Mesenchymal stem cell (in vitro differentiated cells and primary cell): Measurements from ENCODE around the gene SMIM33.
"Not testable (repeated sequence)": the region's sequence is repeated elsewhere in the genome, so short reads cannot be mapped to it uniquely, and the experiment has no call there.

Experiments
- DNase-seq: peaks from one replicate; pipeline ENCODE4 v3.0.0-alpha.2; 2013
- H2AFZ ChIP-seq: one replicate; pipeline ENCODE4 v1.6.1; 2013; ENCODE audit warnings: low read depth, mild to moderate bottlenecking, control low read depth, inconsistent platforms, low read length, moderate library complexity
- H2AK5ac ChIP-seq: 2 replicates; pipeline ENCODE4 v1.6.1; 2013; ENCODE audit warnings: low read length, moderate library complexity, mild to moderate bottlenecking, inconsistent platforms; ENCODE audit not compliant: severe bottlenecking
- H2BK120ac ChIP-seq: one replicate; pipeline ENCODE4 v1.6.1; 2013; ENCODE audit warnings: low read depth, mild to moderate bottlenecking, inconsistent platforms, low read length, moderate library complexity
- H2BK12ac ChIP-seq, 2 experiments: one replicate each; pipeline ENCODE4 v1.6.1; 2013; ENCODE audit warnings: inconsistent platforms in 2 of 2, low read length in 2 of 2, mild to moderate bottlenecking in 2 of 2, moderate library complexity in 2 of 2, control low read depth in 1 of 2
- H2BK15ac ChIP-seq: one replicate; pipeline ENCODE4 v1.6.1; 2013; ENCODE audit warnings: mild to moderate bottlenecking, low read depth, inconsistent platforms; ENCODE audit not compliant: poor library complexity, severe bottlenecking
- H2BK5ac ChIP-seq: 2 replicates; pipeline ENCODE4 v1.6.1; 2013; ENCODE audit warnings: low read depth, mild to moderate bottlenecking, low read length, control low read depth, inconsistent platforms; ENCODE audit not compliant: poor library complexity, severe bottlenecking
- H3K14ac ChIP-seq, 2 experiments: one replicate each; pipeline ENCODE4 v1.6.1; 2013; ENCODE audit warnings: inconsistent platforms in 2 of 2, low read length in 2 of 2, control low read depth in 1 of 2, mild to moderate bottlenecking in 1 of 2, moderate library complexity in 1 of 2
- H3K18ac ChIP-seq, 2 experiments: one replicate each; pipeline ENCODE4 v1.6.1; 2013; ENCODE audit warnings: inconsistent platforms in 2 of 2, low read length in 2 of 2, control low read depth in 1 of 2, low read depth in 1 of 2, mild to moderate bottlenecking in 1 of 2
- H3K23ac ChIP-seq, 2 experiments: one replicate each; pipeline ENCODE4 v1.6.1; 2013; ENCODE audit warnings: inconsistent platforms in 2 of 2, low read length in 2 of 2, mild to moderate bottlenecking in 2 of 2, moderate library complexity in 2 of 2, control low read depth in 1 of 2
- H3K27ac ChIP-seq: 2 replicates; pipeline ENCODE4 v1.5.1; 2013; ENCODE audit warnings: mild to moderate bottlenecking, moderate library complexity, low read length, control low read depth, inconsistent platforms; ENCODE audit not compliant: poor library complexity, severe bottlenecking
- H3K27me3 ChIP-seq, 2 experiments: 2 replicates each; pipeline versions ENCODE4 v1.6.1 to v1.7.0; 2013; ENCODE audit warnings: low read length in 2 of 2, mild to moderate bottlenecking in 2 of 2, moderate library complexity in 2 of 2, control low read depth in 1 of 2, inconsistent platforms in 1 of 2; ENCODE audit not compliant: control insufficient read depth in 1 of 2, insufficient read depth in 1 of 2
- H3K36me3 ChIP-seq, 2 experiments: 2 replicates each; pipeline versions ENCODE4 v1.6.1 to v1.7.0; 2013; ENCODE audit warnings: low read length in 2 of 2, control low read depth in 1 of 2, inconsistent platforms in 1 of 2, low read depth in 1 of 2, mild to moderate bottlenecking in 1 of 2; ENCODE audit not compliant: insufficient read depth in 2 of 2, control insufficient read depth in 1 of 2
- H3K4ac ChIP-seq, 2 experiments: one replicate each; pipeline ENCODE4 v1.6.1; 2013; ENCODE audit warnings: inconsistent platforms in 2 of 2, low read length in 2 of 2, mild to moderate bottlenecking in 2 of 2, moderate library complexity in 2 of 2, control low read depth in 1 of 2, low read depth in 1 of 2
- H3K4me1 ChIP-seq: 2 replicates; pipeline ENCODE4 v1.6.1; 2013; ENCODE audit warnings: low read depth, low read length, control low read depth; ENCODE audit not compliant: control insufficient read depth, insufficient read depth
- H3K4me2 ChIP-seq: 2 replicates; pipeline ENCODE4 v1.6.1; 2013; ENCODE audit warnings: low read length, mild to moderate bottlenecking, inconsistent platforms; ENCODE audit not compliant: poor library complexity, severe bottlenecking
- H3K4me3 ChIP-seq, 2 experiments: 2 replicates each; pipeline versions ENCODE4 v1.5.1 to v1.7.0; 2013; ENCODE audit warnings: low read length in 2 of 2, mild to moderate bottlenecking in 2 of 2, control low read depth in 1 of 2, low read depth in 1 of 2; ENCODE audit not compliant: insufficient read depth in 1 of 2
- H3K79me1 ChIP-seq: replicated peaks from 2 replicates; pipeline ENCODE4 v1.6.1; 2013; ENCODE audit warnings: mild to moderate bottlenecking, control low read depth, low read length, inconsistent platforms; ENCODE audit not compliant: poor library complexity, severe bottlenecking
- H3K9ac ChIP-seq: 2 replicates; pipeline ENCODE4 v1.7.0; 2013; ENCODE audit warnings: mild to moderate bottlenecking, low read length, moderate library complexity
- H3K9me3 ChIP-seq: 2 replicates; pipeline ENCODE4 v1.7.0; 2013; ENCODE audit warnings: mild to moderate bottlenecking, low read length; ENCODE audit not compliant: control insufficient read depth
- H4K8ac ChIP-seq: one replicate; pipeline ENCODE4 v1.6.1; 2013; ENCODE audit warnings: inconsistent platforms, mild to moderate bottlenecking, low read length, moderate library complexity
- H4K91ac ChIP-seq: one replicate; pipeline ENCODE4 v1.6.1; 2013; ENCODE audit warnings: mild to moderate bottlenecking, low read length, inconsistent platforms
- WGBS: methylation state at CpG from one replicate; pipeline ENCODE4 v1.1.7; 2013; ENCODE audit warnings: mixed read lengths; 5-methylcytosine and 5-hydroxymethylcytosine counted together

SMIM33 gene

GRCh38 chr5:139482050-139482889 is 11.5 kb downstream of the SMIM33 start, which contains the start of gene STING1:
Gene STING1 (minus strand): TSS chr5:139482758. CDS start chr5:139481704, 1,054 bp downstream.
- H3K4ac ChIP-seq: peak within 1 kb of the TSS; percentile 86 to 88
- 46% methylated on average over 15 of the region's 19 CpGs for WGBS
- H3K27ac ChIP-seq: peak within 1 kb of the TSS; percentile 96

GRCh38 chr5:139482890-139483208 is 12.0 kb downstream of the SMIM33 start:
- H3K27me3 ChIP-seq, H2BK15ac ChIP-seq, H3K9me3 ChIP-seq, H3K79me1 ChIP-seq, H3K14ac ChIP-seq, H2AFZ ChIP-seq, H2AK5ac ChIP-seq, H3K18ac ChIP-seq, H2BK12ac ChIP-seq, DNase-seq, H2BK5ac ChIP-seq, H3K23ac ChIP-seq: not testable (repeated sequence)
- Histone ChIP-seq H3K4me2 (peak overlapping the region; percentile 41), H4K91ac (peak overlapping the region; percentile 76), H3K27ac (peak overlapping the region; percentile 96), H3K9ac (peak overlapping the region; percentile 94), H2BK120ac (peak overlapping the region; percentile 93), H3K4me3 (peak overlapping the region in 1 of 2 experiments; percentile 86), H3K4ac (peak overlapping the region in 1 of 2 experiments; percentile 62), H3K4me1 (peaks cover 19% of the 10 kb centered on the region), H4K8ac (peak overlapping the region; percentile 51), H3K36me3 (peaks cover 15 to 18% of the 10 kb centered on the region in 2 experiments)
- WGBS: 89% methylated on average over 4 of the region's 6 CpGs

More at GRCh38 chr5:139482050-139482889, 11.5 kb downstream of the SMIM33 start, which contains the start of gene STING1:
- Histone ChIP-seq H3K23ac (peak within 1 kb of the TSS; percentile 9 to 64), H3K18ac (peak within 1 kb of the TSS; percentile 83 to 97), H3K4me1 (peaks cover 19% of the 10 kb centered on the region), H2BK5ac (peak within 1 kb of the TSS; percentile 95), H3K9me3 (no peaks in the 10 kb centered on the region), H3K27me3 (no peaks in the 10 kb centered on the region), H3K4me2 (peak within 1 kb of the TSS; percentile 75), H4K8ac (peak within 1 kb of the TSS; percentile 95), H3K14ac (peak within 1 kb of the TSS; percentile 35 to 38), H2AK5ac (peak within 1 kb of the TSS; percentile 95), H2BK120ac (peak within 1 kb of the TSS; percentile 99), H3K9ac (peak within 1 kb of the TSS; percentile 94), H2BK15ac (peak within 1 kb of the TSS; percentile 100), H2AFZ (peak within 1 kb of the TSS; percentile 1), H2BK12ac (peak within 1 kb of the TSS; percentile 81 to 95), H3K36me3 (peaks cover 21 to 23% of the 10 kb centered on the region in 2 experiments), H3K4me3 (peak within 1 kb of the TSS; percentile 45 to 86), H4K91ac (peak within 1 kb of the TSS; percentile 98), H3K79me1 (peaks cover 10% of the 10 kb centered on the region)
- peak; percentile 99 for DNase-seq

- no peaks in the 10 kb centered on the region for H3K27me3 ChIP-seq
- no peak overlapping the region for H3K18ac ChIP-seq
- no peak overlapping the region for H3K9ac ChIP-seq
- no peak overlapping the region for H2BK5ac ChIP-seq
- peaks cover 13% of the 10 kb centered on the region for H3K4me1 ChIP-seq
- no peak for DNase-seq
- no peak overlapping the region for H2AFZ ChIP-seq
- H3K4me3 ChIP-seq: no peak overlapping the region
- no peaks in the 10 kb centered on the region for H3K36me3 ChIP-seq
- H3K14ac ChIP-seq: peak overlapping the region in 1 of 2 experiments; percentile 13
- H2BK15ac ChIP-seq: no peak overlapping the region
- no peaks in the 10 kb centered on the region for H3K79me1 ChIP-seq
- H3K4ac ChIP-seq: no peak overlapping the region
- H2BK12ac ChIP-seq: no peak overlapping the region
- no peak overlapping the region for H3K4me2 ChIP-seq
- 69% methylated on average over 7 of the region's 7 CpGs for WGBS
- H2AK5ac ChIP-seq: no peak overlapping the region
- H4K8ac ChIP-seq: peak overlapping the region; percentile 32
- no peak overlapping the region for H4K91ac ChIP-seq
- no peak overlapping the region for H3K27ac ChIP-seq
- no peak overlapping the region for H2BK120ac ChIP-seq
- no peaks in the 10 kb centered on the region for H3K9me3 ChIP-seq
- no peak overlapping the region for H3K23ac ChIP-seq
Measured at GRCh38 chr5:139486201-139486600, 15.4 kb downstream of the SMIM33 start.

- peaks cover 3% of the 10 kb centered on the region for H3K4me1 ChIP-seq
- no peak overlapping the region for H2AK5ac ChIP-seq
- no peak overlapping the region for H2BK12ac ChIP-seq
- no peak overlapping the region for H3K4ac ChIP-seq
- no peak for DNase-seq
- no peak overlapping the region for H2BK120ac ChIP-seq
- no peak overlapping the region for H3K27ac ChIP-seq
- H3K27me3 ChIP-seq: no peaks in the 10 kb centered on the region
- H4K91ac ChIP-seq: no peak overlapping the region
- H2BK15ac ChIP-seq: no peak overlapping the region
- H3K14ac ChIP-seq: no peak overlapping the region
- H3K4me3 ChIP-seq: no peak overlapping the region
- no peak overlapping the region for H3K9ac ChIP-seq
- no peak overlapping the region for H3K4me2 ChIP-seq
- peak overlapping the region; percentile 21 for H4K8ac ChIP-seq
- H3K18ac ChIP-seq: peak overlapping the region in 1 of 2 experiments; percentile 46
- no peak overlapping the region for H2BK5ac ChIP-seq
- no peak overlapping the region for H3K23ac ChIP-seq
- H3K79me1 ChIP-seq: no peaks in the 10 kb centered on the region
- H2AFZ ChIP-seq: no peak overlapping the region
- 100% methylated on average over 1 of the region's 3 CpGs for WGBS
- no peaks in the 10 kb centered on the region for H3K36me3 ChIP-seq
- H3K9me3 ChIP-seq: no peaks in the 10 kb centered on the region
Measured at GRCh38 chr5:139488260-139488659, 17.5 kb downstream of the SMIM33 start.
